ENCODE measurements around the gene SEMA6A.

The SEMA6A gene

GRCh38 chr5:116543501-116543900, 31.1 kb downstream of the SEMA6A start:
- FAIRE-seq (no peak), DNase-seq (ENCODE audit: insufficient read length) (no peak)
- TF ChIP-seq TAF1 (IDR thresholded peaks at IDR 0.05; ENCODE audit: borderline replicate concordance, low read depth, low read length) (no peak), POLR2A (IDR thresholded peaks at IDR 0.05; ENCODE audit: low read depth, low read length) (no peak), POLR2AphosphoS5 (IDR thresholded peaks at IDR 0.05; ENCODE audit: low read depth, low read length) (no peak)

GRCh38 chr5:116542619-116543018, 32.0 kb downstream of the SEMA6A start:
- no peak for DNase-seq (ENCODE audit: insufficient read length)
- TF ChIP-seq TAF1 (IDR thresholded peaks at IDR 0.05; ENCODE audit: borderline replicate concordance, low read depth, low read length), result no peak
- TF ChIP-seq POLR2A (IDR thresholded peaks at IDR 0.05; ENCODE audit: low read depth, low read length), result no peak
- TF ChIP-seq POLR2AphosphoS5 (IDR thresholded peaks at IDR 0.05; ENCODE audit: low read depth, low read length), result no peak
- no peak for FAIRE-seq

GRCh38 chr5:116539222-116539621, 35.4 kb downstream of the SEMA6A start:
- no peak for FAIRE-seq
- TF ChIP-seq POLR2AphosphoS5 (IDR thresholded peaks at IDR 0.05; ENCODE audit: low read depth, low read length) (no peak), TAF1 (IDR thresholded peaks at IDR 0.05; ENCODE audit: borderline replicate concordance, low read depth, low read length) (no peak), POLR2A (IDR thresholded peaks at IDR 0.05; ENCODE audit: low read depth, low read length) (no peak)
- no peak for DNase-seq (ENCODE audit: insufficient read length)

GRCh38 chr5:116536316-116537083, 38.1 kb downstream of the SEMA6A start:
- FAIRE-seq (no peak), DNase-seq (ENCODE audit: insufficient read length) (no peak)
- TF ChIP-seq POLR2A (IDR thresholded peaks at IDR 0.05; ENCODE audit: low read depth, low read length), result no peak
- TF ChIP-seq POLR2AphosphoS5 (IDR thresholded peaks at IDR 0.05; ENCODE audit: low read depth, low read length), result no peak
- TF ChIP-seq TAF1 (IDR thresholded peaks at IDR 0.05; ENCODE audit: borderline replicate concordance, low read depth, low read length), result no peak

GRCh38 chr5:116534964-116535651, 39.5 kb downstream of the SEMA6A start:
- TF ChIP-seq POLR2A (IDR thresholded peaks at IDR 0.05; ENCODE audit: low read depth, low read length) (no peak), TAF1 (IDR thresholded peaks at IDR 0.05; ENCODE audit: borderline replicate concordance, low read depth, low read length) (no peak), POLR2AphosphoS5 (IDR thresholded peaks at IDR 0.05; ENCODE audit: low read depth, low read length) (no peak)

GRCh38 chr5:116532762-116533525, 41.7 kb downstream of the SEMA6A start:
- DNase-seq (ENCODE audit: insufficient read length), result no peak
- TF ChIP-seq POLR2A (IDR thresholded peaks at IDR 0.05; ENCODE audit: low read depth, low read length), result no peak
- TF ChIP-seq TAF1 (IDR thresholded peaks at IDR 0.05; ENCODE audit: borderline replicate concordance, low read depth, low read length), result no peak
- TF ChIP-seq POLR2AphosphoS5 (IDR thresholded peaks at IDR 0.05; ENCODE audit: low read depth, low read length), result no peak
- FAIRE-seq, result no peak

More at GRCh38 chr5:116534964-116535651, 39.5 kb downstream of the SEMA6A start:
- no peak for DNase-seq (ENCODE audit: insufficient read length)
- FAIRE-seq, result no peak

- FAIRE-seq (no peak), DNase-seq (ENCODE audit: insufficient read length) (no peak)
- TF ChIP-seq POLR2AphosphoS5 (IDR thresholded peaks at IDR 0.05; ENCODE audit: low read depth, low read length), result no peak
- TF ChIP-seq TAF1 (IDR thresholded peaks at IDR 0.05; ENCODE audit: borderline replicate concordance, low read depth, low read length), result no peak
- no peak for TF ChIP-seq POLR2A (IDR thresholded peaks at IDR 0.05; ENCODE audit: low read depth, low read length)
These were observed 43.0 kb downstream of the SEMA6A start for GRCh38 chr5:116531635-116532034.

- TF ChIP-seq TAF1 (IDR thresholded peaks at IDR 0.05; ENCODE audit: borderline replicate concordance, low read depth, low read length), result no peak
- no peak for TF ChIP-seq POLR2A (IDR thresholded peaks at IDR 0.05; ENCODE audit: low read depth, low read length)
- TF ChIP-seq POLR2AphosphoS5 (IDR thresholded peaks at IDR 0.05; ENCODE audit: low read depth, low read length), result no peak
- DNase-seq (ENCODE audit: insufficient read length) (no peak), FAIRE-seq (no peak)
These were observed 43.5 kb downstream of the SEMA6A start for GRCh38 chr5:116531117-116531516.

- DNase-seq (ENCODE audit: insufficient read length) (no peak), FAIRE-seq (no peak)
- TF ChIP-seq POLR2A (IDR thresholded peaks at IDR 0.05; ENCODE audit: low read depth, low read length), result no peak
- no peak for TF ChIP-seq TAF1 (IDR thresholded peaks at IDR 0.05; ENCODE audit: borderline replicate concordance, low read depth, low read length)
- no peak for TF ChIP-seq POLR2AphosphoS5 (IDR thresholded peaks at IDR 0.05; ENCODE audit: low read depth, low read length)
These were observed 44.3 kb downstream of the SEMA6A start for GRCh38 chr5:116530276-116530675.

GRCh38 chr5:116529615-116530014, 45.0 kb downstream of the SEMA6A start:
- TF ChIP-seq POLR2AphosphoS5 (IDR thresholded peaks at IDR 0.05; ENCODE audit: low read depth, low read length) (no peak), POLR2A (IDR thresholded peaks at IDR 0.05; ENCODE audit: low read depth, low read length) (no peak), TAF1 (IDR thresholded peaks at IDR 0.05; ENCODE audit: borderline replicate concordance, low read depth, low read length) (no peak)
- DNase-seq (ENCODE audit: insufficient read length) (no peak), FAIRE-seq (no peak)

- FAIRE-seq (no peak), DNase-seq (ENCODE audit: insufficient read length) (no peak)
- TF ChIP-seq POLR2A (IDR thresholded peaks at IDR 0.05; ENCODE audit: low read depth, low read length) (no peak), TAF1 (IDR thresholded peaks at IDR 0.05; ENCODE audit: borderline replicate concordance, low read depth, low read length) (no peak), POLR2AphosphoS5 (IDR thresholded peaks at IDR 0.05; ENCODE audit: low read depth, low read length) (no peak)
These were observed 45.9 kb downstream of the SEMA6A start for GRCh38 chr5:116528519-116529234.
